Retinal pigment epithelial cell (primary cell): Measurements from ENCODE around the gene PITRM1.

ENCODE experiments used
- DNase-seq: peaks from one replicate; pipeline ENCODE4 v3.0.0-alpha.2; 2010; ENCODE audit warnings: low read depth
- H3K4me3 ChIP-seq: 2 replicates; pipeline ENCODE4 v1.5.1; 2011; ENCODE audit warnings: mild to moderate bottlenecking, low read length, control low read depth, moderate library complexity
- TF ChIP-seq, protein P1 (sequence below): conservative IDR thresholded peaks from 2 replicates; pipeline ENCODE4 v1.5.1; 2011; ENCODE audit warnings: low read depth, low read length, control low read depth, inconsistent platforms

PITRM1 gene

DNA sequence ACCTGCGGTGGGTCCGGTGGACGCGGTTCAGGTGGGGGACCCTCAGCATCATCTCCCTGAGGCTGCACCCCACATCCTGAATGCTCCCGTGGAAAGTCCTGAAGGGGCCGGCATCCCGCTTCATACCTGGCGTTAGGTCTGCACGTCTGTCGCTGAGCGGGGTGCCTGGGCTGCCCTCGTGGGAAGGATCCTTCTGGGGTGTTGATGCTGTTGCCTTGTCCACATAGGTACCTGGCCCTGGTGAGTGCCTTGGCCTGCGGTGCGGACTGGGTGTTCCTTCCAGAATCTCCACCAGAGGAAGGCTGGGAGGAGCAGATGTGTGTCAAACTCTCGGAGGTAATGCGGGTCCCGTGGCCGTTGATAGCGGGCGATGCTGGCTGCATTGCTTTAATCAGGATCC lies 67.4 kb downstream of the PITRM1 start:
- TF ChIP-seq, protein P1, sequence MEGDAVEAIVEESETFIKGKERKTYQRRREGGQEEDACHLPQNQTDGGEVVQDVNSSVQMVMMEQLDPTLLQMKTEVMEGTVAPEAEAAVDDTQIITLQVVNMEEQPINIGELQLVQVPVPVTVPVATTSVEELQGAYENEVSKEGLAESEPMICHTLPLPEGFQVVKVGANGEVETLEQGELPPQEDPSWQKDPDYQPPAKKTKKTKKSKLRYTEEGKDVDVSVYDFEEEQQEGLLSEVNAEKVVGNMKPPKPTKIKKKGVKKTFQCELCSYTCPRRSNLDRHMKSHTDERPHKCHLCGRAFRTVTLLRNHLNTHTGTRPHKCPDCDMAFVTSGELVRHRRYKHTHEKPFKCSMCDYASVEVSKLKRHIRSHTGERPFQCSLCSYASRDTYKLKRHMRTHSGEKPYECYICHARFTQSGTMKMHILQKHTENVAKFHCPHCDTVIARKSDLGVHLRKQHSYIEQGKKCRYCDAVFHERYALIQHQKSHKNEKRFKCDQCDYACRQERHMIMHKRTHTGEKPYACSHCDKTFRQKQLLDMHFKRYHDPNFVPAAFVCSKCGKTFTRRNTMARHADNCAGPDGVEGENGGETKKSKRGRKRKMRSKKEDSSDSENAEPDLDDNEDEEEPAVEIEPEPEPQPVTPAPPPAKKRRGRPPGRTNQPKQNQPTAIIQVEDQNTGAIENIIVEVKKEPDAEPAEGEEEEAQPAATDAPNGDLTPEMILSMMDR: no peak
- DNase-seq: no peak
- H3K4me3 ChIP-seq: no peak overlapping the region

DNA sequence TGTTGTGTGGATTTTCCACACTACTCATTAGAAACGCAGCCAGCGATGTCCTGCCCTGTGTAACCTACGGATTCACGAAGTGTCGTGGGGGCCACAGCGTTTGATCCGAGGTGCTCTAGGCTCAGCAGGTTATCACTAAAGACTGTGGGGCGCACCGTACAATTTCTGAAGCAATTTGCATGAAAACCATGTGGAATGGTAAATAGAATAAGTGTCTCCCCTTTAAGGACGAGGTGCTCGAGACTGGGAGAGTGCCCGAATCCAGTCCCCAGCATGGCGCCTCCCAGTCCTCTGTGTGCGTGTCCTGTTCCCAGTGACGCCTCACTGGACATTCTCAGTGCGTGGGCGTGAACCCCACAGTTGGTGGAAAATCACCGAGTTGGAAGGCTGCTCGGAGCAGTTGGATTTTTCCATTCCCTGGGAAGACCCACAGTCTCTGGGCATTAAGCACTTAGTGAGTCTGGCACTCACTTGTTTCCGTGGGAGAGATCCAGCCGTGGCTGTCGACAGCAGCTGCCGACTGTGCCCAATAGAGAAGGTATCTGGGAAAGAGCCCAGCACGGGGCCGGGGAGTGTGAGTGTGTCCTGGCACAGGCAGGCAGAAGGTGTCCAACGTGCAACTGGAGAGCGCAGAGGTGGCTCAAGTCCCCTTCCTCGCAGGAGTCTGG lies 68.2 kb downstream of the PITRM1 start:
- no peak for DNase-seq
- no peak overlapping the region for H3K4me3 ChIP-seq
- TF ChIP-seq, protein P1: no peak

DNA sequence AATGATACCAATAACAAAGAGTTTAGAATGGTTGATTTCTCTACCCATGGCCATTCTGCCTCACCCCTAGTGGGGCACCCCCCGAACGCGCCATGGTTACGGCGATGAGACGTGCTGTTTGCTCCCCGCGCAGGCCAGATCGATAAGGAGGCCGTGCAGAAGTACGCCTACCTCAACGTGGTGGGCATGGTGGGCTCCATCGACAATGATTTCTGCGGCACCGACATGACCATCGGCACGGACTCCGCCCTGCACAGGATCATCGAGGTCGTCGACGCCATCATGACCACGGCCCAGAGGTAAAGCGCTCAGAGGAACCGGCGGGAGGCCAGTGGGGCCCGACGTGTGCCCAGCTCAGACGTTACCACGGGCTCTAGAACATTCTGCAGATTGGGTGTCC lies 68.9 kb downstream of the PITRM1 start:
- no peak for DNase-seq
- no peak overlapping the region for H3K4me3 ChIP-seq
- TF ChIP-seq, protein P1: no peak

DNA sequence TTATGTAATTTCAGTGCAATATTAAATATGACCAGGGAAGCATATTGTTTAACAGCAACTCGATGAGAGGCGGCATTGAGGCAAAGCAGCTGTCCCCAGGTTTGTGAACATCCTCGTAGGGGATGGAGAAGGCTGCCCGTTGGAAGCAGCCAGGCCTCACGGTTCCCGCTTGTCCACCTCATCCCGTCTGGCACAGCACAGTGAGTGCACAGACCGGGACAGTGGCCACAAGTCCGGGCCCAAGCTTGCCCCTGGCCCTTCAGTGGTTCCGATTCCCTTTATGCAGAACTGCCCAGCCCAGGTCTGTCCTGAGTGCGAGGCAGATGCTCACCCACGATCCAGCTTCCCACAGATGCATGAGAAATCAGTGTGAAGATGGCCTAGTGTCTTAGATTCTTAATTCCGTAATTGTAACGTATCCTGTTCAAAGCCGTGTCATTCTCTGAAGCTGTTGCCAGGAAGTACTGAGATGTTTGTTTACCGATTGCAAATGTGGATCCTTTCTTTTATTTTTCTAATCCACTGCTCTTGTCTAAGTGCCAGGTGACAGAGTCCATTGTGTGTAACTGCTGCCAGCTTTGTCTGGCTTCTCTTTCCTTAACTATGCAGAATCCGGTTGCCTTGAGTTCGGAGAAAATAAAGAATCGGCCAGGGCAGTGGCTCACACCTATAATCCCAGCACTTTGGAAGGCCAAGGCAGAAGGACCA lies 69.7 kb downstream of the PITRM1 start:
- no peak overlapping the region for H3K4me3 ChIP-seq
- no peak for DNase-seq
- TF ChIP-seq, protein P1: no peak

DNA sequence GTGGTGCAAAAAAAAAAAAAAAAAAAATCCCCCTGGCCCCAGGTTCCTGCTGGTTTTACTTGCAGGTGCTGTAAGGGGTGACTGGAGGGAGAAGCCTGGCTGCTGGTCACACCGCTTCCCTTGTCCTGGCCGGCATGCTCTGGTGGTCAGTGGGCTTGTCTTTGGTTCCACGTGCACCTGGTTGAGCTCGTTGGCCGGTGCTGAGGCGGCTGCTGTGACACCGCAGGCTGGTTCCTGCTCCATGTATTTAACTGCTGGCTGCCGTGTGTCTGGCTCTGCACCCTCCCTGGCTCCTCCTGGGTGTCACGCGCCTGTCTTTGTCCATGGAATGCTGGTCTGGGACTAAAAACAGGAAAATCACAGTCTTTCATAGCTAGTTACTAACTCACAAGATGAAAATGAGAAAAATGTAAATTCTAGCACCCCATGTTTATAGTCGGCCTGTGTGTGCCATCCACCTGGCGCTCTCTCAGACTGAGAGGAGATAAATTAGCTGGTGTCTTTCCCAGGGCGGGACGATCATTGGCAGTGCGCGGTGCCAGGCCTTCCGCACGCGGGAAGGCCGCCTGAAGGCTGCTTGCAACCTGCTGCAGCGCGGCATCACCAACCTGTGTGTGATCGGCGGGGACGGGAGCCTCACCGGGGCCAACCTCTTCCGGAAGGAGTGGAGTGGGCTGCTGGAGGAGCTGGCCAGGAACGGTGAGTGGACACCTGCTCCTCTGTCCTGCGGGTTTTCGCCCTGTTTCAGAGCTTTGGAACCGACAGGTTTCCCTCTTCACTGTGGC lies 71.5 kb downstream of the PITRM1 start:
- TF ChIP-seq, protein P1: no peak
- no peak overlapping the region for H3K4me3 ChIP-seq
- DNase-seq: no peak

DNA sequence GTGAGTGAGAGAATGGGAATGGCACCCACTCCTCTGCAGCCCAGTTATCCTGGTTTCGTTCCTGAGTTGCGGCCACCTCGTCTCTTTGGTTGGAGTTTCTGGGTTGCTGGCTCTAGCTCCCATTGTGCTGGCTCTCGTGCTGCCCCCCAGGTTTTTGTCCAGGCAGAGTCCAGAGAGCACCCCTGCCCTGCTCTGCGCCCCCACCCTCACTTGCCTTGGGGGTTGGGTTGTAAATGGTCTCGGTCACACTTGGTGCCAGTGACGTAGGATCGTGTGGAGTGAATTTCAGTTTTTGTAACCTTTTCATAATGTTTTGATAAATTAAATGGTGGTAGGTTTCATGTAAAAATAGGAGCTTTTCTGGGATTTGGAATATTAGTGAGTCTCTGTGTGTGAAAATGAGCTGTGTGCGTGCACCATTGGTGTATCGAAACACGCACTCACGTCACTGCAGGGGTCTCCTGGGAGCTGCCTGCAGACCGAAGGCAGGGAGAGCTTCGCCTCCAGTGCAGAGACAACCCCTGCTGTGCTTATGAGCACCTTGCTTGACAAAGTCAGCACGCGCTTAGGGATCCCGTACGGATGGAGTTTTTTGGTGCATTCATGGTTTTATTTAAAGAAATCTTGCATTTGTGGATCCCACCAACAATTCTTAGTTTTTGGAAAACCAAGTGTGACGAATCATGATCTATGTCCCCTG lies 72.3 kb downstream of the PITRM1 start:
- TF ChIP-seq, protein P1: no peak
- no peak for DNase-seq
- H3K4me3 ChIP-seq: no peak overlapping the region
